ENCODE results near the gene SCLT1.

DNA sequence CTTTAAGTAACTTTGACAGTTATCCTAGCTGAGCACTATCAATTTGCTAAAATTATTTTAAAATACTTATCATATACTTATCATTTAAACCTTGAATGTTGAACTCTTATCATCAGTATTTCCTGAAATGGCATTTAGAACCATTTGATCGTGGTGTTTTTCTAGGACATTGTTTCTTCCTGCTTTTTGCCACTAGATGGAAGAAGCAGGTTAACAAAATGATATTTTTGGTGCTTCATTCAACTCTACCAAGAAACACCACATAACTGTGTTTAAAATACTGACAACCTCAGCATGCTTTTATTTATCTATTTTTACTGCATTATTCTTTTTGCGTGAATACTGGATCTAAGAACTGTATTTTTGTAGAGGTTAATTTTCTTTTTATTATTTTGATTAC is 47.2 kb upstream of the SCLT1 start:
- TF ChIP-seq CTCF (conservative IDR thresholded peaks at IDR 0.05): no peak
- no peak for TF ChIP-seq EZH2 (IDR thresholded peaks at IDR 0.05; ENCODE audit: low read depth)

Data from PC-9 (cell line).